IMR-90 (cell line): Measurements from ENCODE around the gene CFAP157. TPM values are rescaled to one million over a fixed set of nuclear protein-coding genes. Genes with fewer than 3 reads are reported as not detected.

Experiments
- ATAC-seq: fragments of 200-7000 bp; cut with Tn5 transposase; 2 replicates; pipeline ENCODE4 v1.9.1; 2020; ENCODE audit warnings: low read depth, mild to moderate bottlenecking, moderate library complexity
- BruUV-seq: library from RNA; stranded (reverse); fragments of 400-500 nt; replicated peaks from 2 replicates; lab custom pipeline; 2021; lab: Mats Ljungman, UMichigan
- CTCF ChIA-PET: fragments of 300-600 bp; formaldehyde crosslinking; extraction: SDS; loops from one replicate; lab custom pipeline; 2021; ENCODE audit warnings: antibody characterized with exemption; lab: Yijun Ruan, JAX
- POLR2A ChIA-PET: fragments of 300-600 bp; sonication (Branson Sonifier 250); formaldehyde crosslinking; loops from one replicate; lab custom pipeline; 2022; ENCODE audit warnings: antibody characterized with exemption; ENCODE audit not compliant: unreplicated experiment; lab: Charles Lee
- DNase-seq: peaks from one replicate; pipeline ENCODE4 v3.0.0; 2013
- H2AFZ ChIP-seq: replicated peaks from 2 replicates; pipeline ENCODE3; 2013; ENCODE audit warnings: low read length, mild to moderate bottlenecking; ENCODE audit not compliant: poor library complexity
- H2AK5ac ChIP-seq: 2 replicates; pipeline ENCODE4 v1.6.1; 2013; ENCODE audit warnings: low read depth, low read length, inconsistent platforms
- H2AK9ac ChIP-seq: replicated peaks from 2 replicates; pipeline ENCODE3; 2013; ENCODE audit warnings: mild to moderate bottlenecking, low read depth, low read length, moderate library complexity; ENCODE audit not compliant: poor library complexity
- H2BK120ac ChIP-seq: 2 replicates; pipeline ENCODE4 v1.6.1; 2013; ENCODE audit warnings: low read depth, low read length, inconsistent platforms
- H2BK15ac ChIP-seq: 3 replicates; pipeline ENCODE4 v1.6.1; 2013; ENCODE audit warnings: low read depth, low read length, inconsistent platforms
- H2BK20ac ChIP-seq: 2 replicates; pipeline ENCODE4 v1.6.1; 2013; ENCODE audit warnings: low read depth, mild to moderate bottlenecking, inconsistent platforms, low read length, moderate library complexity
- H2BK5ac ChIP-seq: 2 replicates; pipeline ENCODE4 v1.6.1; 2013; ENCODE audit warnings: mild to moderate bottlenecking, low read depth, low read length, inconsistent platforms; ENCODE audit not compliant: poor library complexity, severe bottlenecking
- H3K14ac ChIP-seq: replicated peaks from 2 replicates; pipeline ENCODE4 v1.6.1; 2013; ENCODE audit warnings: low read depth, low read length, inconsistent platforms
- H3K18ac ChIP-seq: 2 replicates; pipeline ENCODE4 v1.6.1; 2013; ENCODE audit warnings: low read depth, low read length, control low read depth
- H3K23ac ChIP-seq: 2 replicates; pipeline ENCODE4 v1.6.1; 2013; ENCODE audit warnings: low read depth, low read length, inconsistent platforms
- H3K27ac ChIP-seq: 2 replicates; pipeline ENCODE4 v1.5.1; 2013; ENCODE audit warnings: mild to moderate bottlenecking, control low read depth, low read length; ENCODE audit not compliant: insufficient read depth
- H3K27me3 ChIP-seq: 2 replicates; pipeline ENCODE4 v1.6.1; 2013; ENCODE audit warnings: low read length; ENCODE audit not compliant: control insufficient read depth, insufficient read depth
- H3K36me3 ChIP-seq: 2 replicates; pipeline ENCODE4 v1.6.1; 2013; ENCODE audit warnings: low read length, mixed read lengths; ENCODE audit not compliant: control insufficient read depth, insufficient read depth
- H3K4ac ChIP-seq: 2 replicates; pipeline ENCODE4 v1.6.1; 2013; ENCODE audit warnings: low read depth, low read length, inconsistent platforms
- H3K4me1 ChIP-seq: 2 replicates; pipeline ENCODE4 v1.6.1; 2013; ENCODE audit warnings: low read length, mixed read lengths; ENCODE audit not compliant: control insufficient read depth, insufficient read depth
- H3K4me2 ChIP-seq: 2 replicates; pipeline ENCODE4 v1.6.1; 2013; ENCODE audit warnings: low read depth, mild to moderate bottlenecking, control low read depth, low read length, moderate library complexity
- H3K4me3 ChIP-seq: 2 replicates; pipeline ENCODE4 v1.5.1; 2013; ENCODE audit warnings: low read depth, mild to moderate bottlenecking, control low read depth, low read length, moderate library complexity; ENCODE audit not compliant: insufficient read depth
- H3K56ac ChIP-seq: 2 replicates; pipeline ENCODE4 v1.6.1; 2013; ENCODE audit warnings: low read length, inconsistent platforms; ENCODE audit not compliant: insufficient read depth; ENCODE audit errors: extremely low read depth
- H3K79me1 ChIP-seq, 2 experiments: 2 replicates each; pipeline ENCODE4 v1.6.1; 2013; ENCODE audit warnings: low read length in 2 of 2, inconsistent platforms in 1 of 2, low read depth in 1 of 2
- H3K9ac ChIP-seq: 2 replicates; pipeline ENCODE4 v1.6.1; 2013; ENCODE audit warnings: low read depth, low read length, control low read depth
- H3K9me1 ChIP-seq: 2 replicates; pipeline ENCODE4 v1.6.1; 2013; ENCODE audit warnings: low read length, inconsistent platforms; ENCODE audit not compliant: insufficient read depth
- H3K9me3 ChIP-seq: 2 replicates; pipeline ENCODE4 v1.6.1; 2013; ENCODE audit warnings: low read length; ENCODE audit not compliant: control insufficient read depth, insufficient read depth
- H4K20me1 ChIP-seq: 2 replicates; pipeline ENCODE4 v1.6.1; 2013; ENCODE audit warnings: low read length, inconsistent platforms; ENCODE audit not compliant: insufficient read depth
- H4K5ac ChIP-seq: 2 replicates; pipeline ENCODE4 v1.6.1; 2013; ENCODE audit warnings: mild to moderate bottlenecking, low read depth, low read length, control low read depth
- H4K8ac ChIP-seq, 2 experiments: 2 replicates each; pipeline ENCODE4 v1.6.1; 2013; ENCODE audit warnings: low read depth in 2 of 2, low read length in 2 of 2, control low read depth in 1 of 2, inconsistent platforms in 1 of 2
- H4K91ac ChIP-seq: 2 replicates; pipeline ENCODE4 v1.6.1; 2013; ENCODE audit warnings: low read depth, low read length, inconsistent platforms; ENCODE audit not compliant: insufficient read depth
- BHLHE40 ChIP-seq: fragments of 150-350 bp; IDR thresholded peaks from 2 replicates; pipeline ENCODE4 v1.6.1; 2016; ENCODE audit warnings: mild to moderate bottlenecking, low read depth, low read length
- MXI1 ChIP-seq: IDR thresholded peaks from 2 replicates; pipeline ENCODE4 v1.6.1; 2012; ENCODE audit warnings: low read depth, mild to moderate bottlenecking, low read length, moderate library complexity, borderline replicate concordance
- POLR2A ChIP-seq: IDR thresholded peaks from 2 replicates; pipeline ENCODE4 v1.6.1; 2012; ENCODE audit warnings: mild to moderate bottlenecking, low read depth, low read length
- RAD21 ChIP-seq: IDR thresholded peaks from 2 replicates; pipeline ENCODE4 v1.6.1; 2012; ENCODE audit warnings: low read length, improper control_type of control experiment
- SMC3 ChIP-seq: fragments of 150-350 bp; IDR thresholded peaks from 2 replicates; pipeline ENCODE4 v1.6.1; 2016; ENCODE audit warnings: low read depth, mild to moderate bottlenecking, antibody characterized with exemption, low read length, moderate library complexity
- WGBS, 2 experiments: methylation state at CpG; one replicate each; pipeline versions ENCODE4 v1.1.5 to v1.1.7; 2013; ENCODE audit warnings: missing lambda C conversion rate in 2 of 2; ENCODE audit not compliant: insufficient read length in 1 of 2; ENCODE audit errors: extremely low coverage in 2 of 2; 5-methylcytosine and 5-hydroxymethylcytosine counted together
- dilution Hi-C: fragments of 300-500 bp; cut with HindIII; formaldehyde crosslinking; loops from one replicate; pipeline ENCODE4 v1.14.3; 2018; ENCODE audit warnings: low sequenced_read_pairs; ENCODE audit not compliant: unreplicated experiment
- in situ Hi-C: fragments of 300-500 bp; cut with MboI; formaldehyde crosslinking; loops from 3 replicates; pipeline ENCODE4 v1.14.3; 2019; ENCODE audit warnings: low sequenced_read_pairs, inconsistent platforms, mixed read lengths
- intact Hi-C: fragments of 100-400 bp; cut with micrococcal nuclease; formaldehyde crosslinking; loops from 2 replicates; pipeline ENCODE4 v1.10.0; 2022
- polyA plus RNA-seq, 3 experiments: library from polyadenylated mRNA; depleted of rRNA; stranded (reverse); fragments of >200 nt; gene quantifications; 2 replicates each; pipeline ENCODE4 v1.2.3, GENCODE V29; 2012; ENCODE audit warnings: low replicate concordance in 1 of 3
- total RNA-seq: library from RNA; depleted of rRNA; stranded (reverse); fragments of >200 nt; gene quantifications from 2 replicates; pipeline ENCODE4 v1.2.3, GENCODE V29; 2012
- TF ChIP-seq, protein P1 (sequence below): conservative IDR thresholded peaks from 2 replicates; pipeline ENCODE4 v1.5.1; 2012; ENCODE audit warnings: mild to moderate bottlenecking, low read depth, low read length, improper control_type of control experiment

CFAP157 gene
- total and polyA plus RNA-seq, 2 of the 4 experiments (the other 2 are of a cell fraction): not detected

DNA sequence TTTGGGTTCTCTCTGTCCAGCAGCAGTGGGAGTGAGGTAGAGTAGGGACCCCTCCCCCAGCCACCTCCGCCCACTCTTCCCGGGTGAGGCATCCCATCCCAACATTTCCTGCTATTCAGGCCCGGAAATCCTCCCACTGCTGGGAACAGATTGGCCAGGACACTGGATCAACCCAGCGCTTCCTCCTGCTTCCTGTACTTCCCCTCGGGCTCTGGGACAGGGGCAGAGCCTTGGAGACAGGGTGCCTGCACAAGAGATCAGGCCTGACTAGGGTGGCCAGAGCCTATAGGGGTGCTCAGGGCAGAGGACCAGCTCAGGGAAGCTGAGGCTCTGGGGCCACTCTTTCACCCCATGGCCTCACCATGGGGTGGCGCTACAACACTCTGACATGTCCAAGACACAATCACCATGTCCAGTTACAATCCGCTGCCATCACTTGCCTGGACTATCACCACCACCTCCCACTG is 57.2 kb downstream of the CFAP157 start:
- Histone ChIP-seq H2BK15ac (no peak overlapping the region), H2AK5ac (no peak overlapping the region), H3K79me1 (no peaks in the 10 kb centered on the region), H3K9ac (no peak overlapping the region), H3K14ac (no peak overlapping the region), H3K56ac (no peak overlapping the region), H3K27me3 (peaks cover 28% of the 10 kb centered on the region), H2AFZ (peak overlapping the region; percentile 3), H3K18ac (no peak overlapping the region), H4K20me1 (no peaks in the 10 kb centered on the region), H2AK9ac (no peak overlapping the region), H3K9me1 (no peaks in the 10 kb centered on the region), H3K36me3 (no peaks in the 10 kb centered on the region), H3K4me1 (peaks cover 2% of the 10 kb centered on the region; the same call in 1 of the 2 replicates), H2BK20ac (no peak overlapping the region), H3K27ac (no peak overlapping the region), H3K23ac (no peak overlapping the region), H4K8ac (no peak overlapping the region), H3K4me2 (no peak overlapping the region), H3K4me3 (no peak overlapping the region), H2BK120ac (no peak overlapping the region), H4K91ac (no peak overlapping the region), H4K5ac (no peak overlapping the region), H3K9me3 (no peaks in the 10 kb centered on the region), H2BK5ac (no peak overlapping the region), H3K4ac (no peak overlapping the region)
- TF ChIP-seq MXI1 (no peak), BHLHE40 (no peak), RAD21 (0 out of 2 replicates have a peak, but pooled peaks have one; percentile 10), SMC3 (no peak), POLR2A (no peak)
- TF ChIP-seq, protein P1, sequence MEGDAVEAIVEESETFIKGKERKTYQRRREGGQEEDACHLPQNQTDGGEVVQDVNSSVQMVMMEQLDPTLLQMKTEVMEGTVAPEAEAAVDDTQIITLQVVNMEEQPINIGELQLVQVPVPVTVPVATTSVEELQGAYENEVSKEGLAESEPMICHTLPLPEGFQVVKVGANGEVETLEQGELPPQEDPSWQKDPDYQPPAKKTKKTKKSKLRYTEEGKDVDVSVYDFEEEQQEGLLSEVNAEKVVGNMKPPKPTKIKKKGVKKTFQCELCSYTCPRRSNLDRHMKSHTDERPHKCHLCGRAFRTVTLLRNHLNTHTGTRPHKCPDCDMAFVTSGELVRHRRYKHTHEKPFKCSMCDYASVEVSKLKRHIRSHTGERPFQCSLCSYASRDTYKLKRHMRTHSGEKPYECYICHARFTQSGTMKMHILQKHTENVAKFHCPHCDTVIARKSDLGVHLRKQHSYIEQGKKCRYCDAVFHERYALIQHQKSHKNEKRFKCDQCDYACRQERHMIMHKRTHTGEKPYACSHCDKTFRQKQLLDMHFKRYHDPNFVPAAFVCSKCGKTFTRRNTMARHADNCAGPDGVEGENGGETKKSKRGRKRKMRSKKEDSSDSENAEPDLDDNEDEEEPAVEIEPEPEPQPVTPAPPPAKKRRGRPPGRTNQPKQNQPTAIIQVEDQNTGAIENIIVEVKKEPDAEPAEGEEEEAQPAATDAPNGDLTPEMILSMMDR: 0 out of 2 replicates have a peak, but pooled peaks have one; percentile 24
- in situ Hi-C loops (no loop called here), dilution Hi-C loops (no loop called here), intact Hi-C loops (no loop called here)
- BruUV-seq: no TSS peak
- CTCF ChIA-PET: interaction anchor here (1.0 kb wide), 1 partner anchor 21 kb away, joined by 4 read pairs; no protein-coding TSS in a partner anchor
- DNase-seq (no peak), ATAC-seq (no peak)
- POLR2A ChIA-PET: no interaction called here
- WGBS, 2 experiments: 70% methylated on average over 3 of the region's 7 CpGs; no CpG with 5 or more reads in 1 of the 2 experiments
